MM.1S (cell line): ENCODE data around the gene LYPLA2.
"Not testable (repeated sequence)": the region's sequence is repeated elsewhere in the genome, so short reads cannot be mapped to it uniquely, and the experiment has no call there.

Source experiments
- EZH2 ChIP-seq: fragments of 300-600 bp; sonication (generic); optimal IDR thresholded peaks from 2 replicates; pipeline ENCODE3; 2017; ENCODE audit warnings: low read depth, mild to moderate bottlenecking, antibody characterized with exemption, low read length, mixed read lengths
- EZH2phosphoT487 ChIP-seq: fragments of 300-600 bp; sonication (generic); IDR thresholded peaks from 2 replicates; pipeline ENCODE4 v1.6.1; 2018; ENCODE audit warnings: antibody characterized with exemption, low read length
- TF ChIP-seq, protein P1 (sequence below): fragments of 300-600 bp; sonication (generic); IDR thresholded peaks from 2 replicates; pipeline ENCODE4 v1.5.1; 2016; ENCODE audit warnings: antibody characterized with exemption, low read length, mixed read lengths

DNA sequence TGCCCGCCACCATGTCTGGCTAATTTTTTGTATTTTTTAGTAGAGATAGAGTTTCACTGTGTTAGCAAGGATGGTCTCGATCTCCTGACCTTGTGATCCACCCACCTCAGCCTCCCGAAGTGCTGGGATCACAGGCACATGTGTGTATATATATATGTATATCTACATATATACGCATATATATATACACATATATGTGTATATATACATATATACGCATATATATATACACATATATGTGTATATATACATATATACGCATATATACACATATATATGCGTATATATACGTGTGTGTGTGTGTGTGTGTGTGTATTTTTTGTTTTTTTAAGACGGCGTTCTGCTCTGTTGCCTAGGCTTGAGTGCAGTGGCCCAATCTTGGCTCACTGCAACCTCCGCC, 7.8 kb upstream of the LYPLA2 start:
- TF ChIP-seq EZH2, EZH2phosphoT487: not testable (repeated sequence)
- TF ChIP-seq, protein P1, sequence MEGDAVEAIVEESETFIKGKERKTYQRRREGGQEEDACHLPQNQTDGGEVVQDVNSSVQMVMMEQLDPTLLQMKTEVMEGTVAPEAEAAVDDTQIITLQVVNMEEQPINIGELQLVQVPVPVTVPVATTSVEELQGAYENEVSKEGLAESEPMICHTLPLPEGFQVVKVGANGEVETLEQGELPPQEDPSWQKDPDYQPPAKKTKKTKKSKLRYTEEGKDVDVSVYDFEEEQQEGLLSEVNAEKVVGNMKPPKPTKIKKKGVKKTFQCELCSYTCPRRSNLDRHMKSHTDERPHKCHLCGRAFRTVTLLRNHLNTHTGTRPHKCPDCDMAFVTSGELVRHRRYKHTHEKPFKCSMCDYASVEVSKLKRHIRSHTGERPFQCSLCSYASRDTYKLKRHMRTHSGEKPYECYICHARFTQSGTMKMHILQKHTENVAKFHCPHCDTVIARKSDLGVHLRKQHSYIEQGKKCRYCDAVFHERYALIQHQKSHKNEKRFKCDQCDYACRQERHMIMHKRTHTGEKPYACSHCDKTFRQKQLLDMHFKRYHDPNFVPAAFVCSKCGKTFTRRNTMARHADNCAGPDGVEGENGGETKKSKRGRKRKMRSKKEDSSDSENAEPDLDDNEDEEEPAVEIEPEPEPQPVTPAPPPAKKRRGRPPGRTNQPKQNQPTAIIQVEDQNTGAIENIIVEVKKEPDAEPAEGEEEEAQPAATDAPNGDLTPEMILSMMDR: not testable (repeated sequence)
